GM21367 (cell line): Measurements from ENCODE around the gene GPATCH8.

ENCODE experiments used
- ATAC-seq: cut with Tn5 transposase; IDR thresholded peaks from one replicate; pipeline ENCODE4 v1.9.1; 2021; ENCODE audit not compliant: unreplicated experiment

The GPATCH8 gene

GRCh38 chr17:44464037-44464436 is 39.2 kb downstream of the GPATCH8 start:
- no peak for ATAC-seq

- ATAC-seq: no peak
Measured at GRCh38 chr17:44451832-44452231, 51.4 kb downstream of the GPATCH8 start.

- no peak for ATAC-seq
Measured at GRCh38 chr17:44451016-44451627, 52.1 kb downstream of the GPATCH8 start.

- no peak for ATAC-seq
Measured at GRCh38 chr17:44448412-44448811, 54.8 kb downstream of the GPATCH8 start.

GRCh38 chr17:44444735-44445105 is 58.5 kb downstream of the GPATCH8 start:
- no peak for ATAC-seq

- no peak for ATAC-seq
Measured at GRCh38 chr17:44442806-44443205, 60.4 kb downstream of the GPATCH8 start.

GRCh38 chr17:44439168-44439567 is 64.0 kb downstream of the GPATCH8 start:
- no peak for ATAC-seq

- no peak for ATAC-seq
Measured at GRCh38 chr17:44438636-44439035, 64.6 kb downstream of the GPATCH8 start.

- no peak for ATAC-seq
Measured at GRCh38 chr17:44436336-44436735, 66.9 kb downstream of the GPATCH8 start.

- no peak for ATAC-seq
Measured at GRCh38 chr17:44432254-44433157, 70.7 kb downstream of the GPATCH8 start.

GRCh38 chr17:44424828-44425461 is 78.3 kb downstream of the GPATCH8 start:
- no peak for ATAC-seq

- no peak for ATAC-seq
Measured at GRCh38 chr17:44417553-44417952, 85.7 kb downstream of the GPATCH8 start.

- ATAC-seq: no peak
Measured at GRCh38 chr17:44416558-44417289, 86.5 kb downstream of the GPATCH8 start.

- ATAC-seq: no peak
Measured at GRCh38 chr17:44414394-44415155, 88.6 kb downstream of the GPATCH8 start.

- ATAC-seq: no peak
Measured at GRCh38 chr17:44409309-44410028, 93.7 kb downstream of the GPATCH8 start.

- no peak for ATAC-seq
Measured at GRCh38 chr17:44408786-44409185, 94.4 kb downstream of the GPATCH8 start.

GRCh38 chr17:44402564-44403172 is 100.5 kb downstream of the GPATCH8 start:
- ATAC-seq: no peak

- ATAC-seq: no peak
Measured at GRCh38 chr17:44400226-44400847, 102.9 kb downstream of the GPATCH8 start.
